K562 (cell line): ENCODE measurements around the gene OR52W1. TPM values are rescaled to one million over a fixed set of nuclear protein-coding genes. Genes with fewer than 3 reads are reported as not detected.

Experiments used
- ATF3 ChIP-seq, 2 experiments: fragments of 450-650 bp in 1 of 2; sonication (generic) in 1 of 2; formaldehyde crosslinking in 1 of 2; IDR thresholded peaks in 1 of 2; conservative IDR thresholded peaks in 1 of 2; 2 replicates each; pipeline versions ENCODE4 v1.6.1 to v1.8.1; 2016 to 2023; ENCODE audit warnings: mild to moderate bottlenecking in 2 of 2, moderate library complexity in 2 of 2, inconsistent platforms in 1 of 2, missing genetic modification reagents in 1 of 2
- COPS2 ChIP-seq: fragments of 450-650 bp; conservative IDR thresholded peaks from 2 replicates; pipeline ENCODE4 v1.6.1; 2016; ENCODE audit warnings: mild to moderate bottlenecking, moderate library complexity
- CREB3 ChIP-seq: fragments of 450-650 bp; conservative IDR thresholded peaks from 2 replicates; pipeline ENCODE4 v1.6.1; 2016; ENCODE audit warnings: missing genetic modification characterization, low read depth, mild to moderate bottlenecking, missing compliant biosample characterization, moderate library complexity
- DNMT1 ChIP-seq: fragments of 450-650 bp; IDR thresholded peaks from 2 replicates; pipeline ENCODE4 v1.6.1; 2016; ENCODE audit warnings: antibody characterized with exemption, mild to moderate bottlenecking
- EP300 ChIP-seq: IDR thresholded peaks from 2 replicates; pipeline ENCODE4 v1.6.1; 2012; ENCODE audit warnings: low read length, improper control_type of control experiment
- ERF ChIP-seq: fragments of 450-650 bp; formaldehyde crosslinking; IDR thresholded peaks from 2 replicates; pipeline ENCODE4 v1.4.0; 2020; ENCODE audit warnings: mild to moderate bottlenecking, mixed read lengths
- GTF2A2 ChIP-seq: IDR thresholded peaks from 2 replicates; pipeline ENCODE4 v1.6.1; 2016; ENCODE audit warnings: mild to moderate bottlenecking, missing genetic modification characterization, missing compliant biosample characterization
- MTF1 ChIP-seq: fragments of 250-450 bp; sonication (Bioruptor Pico); IDR thresholded peaks from 2 replicates; pipeline ENCODE4 v1.9.0; 2021; ENCODE audit warnings: moderate library complexity, mild to moderate bottlenecking, inconsistent platforms, borderline replicate concordance
- NCOA2 ChIP-seq, 2 experiments: fragments of 450-650 bp; IDR thresholded peaks; 2 replicates each; pipeline ENCODE4 v1.6.1; 2018; ENCODE audit warnings: mild to moderate bottlenecking in 2 of 2, moderate library complexity in 1 of 2; ENCODE audit not compliant: partially characterized antibody in 2 of 2
- NFE2 ChIP-seq: IDR thresholded peaks from 2 replicates; pipeline ENCODE4 v1.6.1; 2014; ENCODE audit warnings: antibody characterized with exemption, low read depth
- PHF21A ChIP-seq: fragments of 450-650 bp; IDR thresholded peaks from 2 replicates; pipeline ENCODE4 v1.6.1; 2017; ENCODE audit warnings: low read depth, borderline replicate concordance
- PHTF2 ChIP-seq: fragments of 250-450 bp; sonication (Bioruptor Pico); IDR thresholded peaks from 2 replicates; pipeline ENCODE4 v1.5.0; 2021; ENCODE audit warnings: mild to moderate bottlenecking
- SIRT6 ChIP-seq: IDR thresholded peaks from one replicate; pipeline ENCODE4 v1.6.1; 2012; ENCODE audit warnings: low read depth, mild to moderate bottlenecking, control low read depth, inconsistent platforms, low read length, moderate library complexity
- SRSF1 ChIP-seq: fragments of 200-400 bp; formaldehyde crosslinking; IDR thresholded peaks from 2 replicates; pipeline ENCODE4 v1.6.1; 2017; ENCODE audit warnings: mild to moderate bottlenecking, low read depth, low read length, moderate library complexity
- SRSF7 ChIP-seq: fragments of 200-400 bp; formaldehyde crosslinking; optimal IDR thresholded peaks from 2 replicates; pipeline ENCODE3; 2017; ENCODE audit warnings: mild to moderate bottlenecking, low read depth, low read length
- SUPT5H ChIP-seq: fragments of 450-650 bp; IDR thresholded peaks from 2 replicates; pipeline ENCODE4 v1.6.1; 2016
- TGIF2 ChIP-seq: sonication (generic); formaldehyde crosslinking; IDR thresholded peaks from 2 replicates; pipeline ENCODE4 v1.8.1; 2022; ENCODE audit warnings: mild to moderate bottlenecking, missing genetic modification reagents, moderate library complexity
- THAP12 ChIP-seq: fragments of 250-450 bp; sonication (Bioruptor Pico); IDR thresholded peaks from 2 replicates; pipeline ENCODE4 v1.9.0; 2021; ENCODE audit warnings: mild to moderate bottlenecking, inconsistent platforms
- ZEB2 ChIP-seq: fragments of 450-650 bp; IDR thresholded peaks from 2 replicates; pipeline ENCODE4 v1.6.1; 2016
- ZFP1 ChIP-seq: fragments of 450-650 bp; formaldehyde crosslinking; IDR thresholded peaks from 2 replicates; pipeline ENCODE4 v1.4.0; 2020; ENCODE audit warnings: mild to moderate bottlenecking, mixed read lengths
- ZNF124 ChIP-seq: sonication (generic); formaldehyde crosslinking; IDR thresholded peaks from 2 replicates; pipeline ENCODE4 v1.8.1; 2022; ENCODE audit warnings: missing genetic modification reagents
- ZNF143 ChIP-seq: sonication (generic); formaldehyde crosslinking; IDR thresholded peaks from 2 replicates; pipeline ENCODE4 v1.9.0; 2022; ENCODE audit warnings: mild to moderate bottlenecking, missing genetic modification reagents
- polyA plus RNA-seq, 8 experiments: library from polyadenylated mRNA; depleted of rRNA in 4 of 8; stranded (reverse) in 5 of 8; unstranded in 3 of 8; fragments of >200 nt; fragmentation: Nextera tagmentation in 2 of 8; fragmentation: Illumina TruSeq in 1 of 8; extraction: Ambion mirVana in 2 of 8; extraction: Trizol in 1 of 8; gene quantifications; 2 replicates each; pipeline versions ENCODE4 v1.2.1 to v1.2.3, GENCODE V29; 2011 to 2014; ENCODE audit warnings: inconsistent platforms in 1 of 8, missing spikeins in 1 of 8
- total RNA-seq, 7 experiments: library from RNA; depleted of rRNA in 6 of 7; stranded (reverse); fragments of >200 nt in 6 of 7; fragmentation: Illumina TruSeq in 2 of 7; extraction: Trizol in 2 of 7; gene quantifications; 2 replicates each; pipeline versions ENCODE4 v1.2.1 to v1.2.3, GENCODE V29; 2011 to 2021; ENCODE audit warnings: low replicate concordance in 1 of 7
- TF ChIP-seq, protein P1 (sequence below): IDR thresholded peaks from 2 replicates; pipeline ENCODE4 v1.6.1; 2016; ENCODE audit warnings: missing genetic modification characterization, missing compliant biosample characterization
- TF ChIP-seq, protein P2 (sequence below): sonication (generic); formaldehyde crosslinking; IDR thresholded peaks from 2 replicates; pipeline ENCODE4 v1.8.0; 2022; ENCODE audit warnings: mild to moderate bottlenecking, missing genetic modification reagents

The OR52W1 gene
- total and polyA plus RNA-seq, 9 of the 15 experiments (the other 6 are each of a cell fraction or from before 2014, with no cell fraction given): not detected

DNA sequence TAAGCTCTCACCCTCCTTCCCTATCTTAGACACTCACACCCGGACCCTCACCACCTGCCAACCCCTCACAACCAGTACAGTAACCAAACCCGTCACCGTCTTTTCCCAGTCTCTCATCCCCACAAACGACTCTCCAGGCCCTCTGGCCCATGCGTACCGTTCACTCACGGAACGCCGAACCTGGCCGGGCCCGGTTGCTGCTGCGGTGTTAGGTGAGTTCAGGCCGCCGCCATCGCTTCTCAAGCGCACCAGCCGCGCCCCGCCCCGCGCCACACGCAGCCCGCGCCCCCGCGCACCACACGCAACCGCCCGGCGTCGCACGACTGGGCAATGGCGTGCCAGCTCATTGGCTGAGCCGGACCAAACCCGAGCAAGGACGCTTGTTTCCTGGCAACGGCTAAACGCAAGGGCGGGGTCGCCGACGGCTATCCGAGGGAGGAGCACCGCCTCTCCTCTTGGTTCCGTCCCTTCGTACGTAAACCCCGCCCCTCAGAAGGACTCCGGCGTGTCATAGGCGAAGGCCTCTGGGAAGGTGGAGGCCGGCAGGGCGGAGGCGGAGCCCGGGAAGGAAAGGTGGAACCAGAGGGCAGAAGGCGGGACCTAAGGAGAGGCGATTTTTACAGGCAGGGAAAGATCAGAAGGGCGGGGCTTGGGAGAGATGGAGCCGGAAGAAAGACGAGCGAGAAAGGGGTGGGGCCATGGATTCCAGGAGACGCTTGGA, 35.5 kb downstream of the OR52W1 start, which contains the start of gene FHIP1B (continued):
- TF ChIP-seq ATF3 (IDR thresholded peaks at IDR 0.05): no peak
- TF ChIP-seq ATF3 (CRISPR knock-in tag; conservative IDR thresholded peaks at IDR 0.05): no peak
- no peak for TF ChIP-seq NCOA2 (IDR thresholded peaks at IDR 0.05; ENCODE audit: partially characterized antibody in 2 of 2)
- TF ChIP-seq, protein P1, sequence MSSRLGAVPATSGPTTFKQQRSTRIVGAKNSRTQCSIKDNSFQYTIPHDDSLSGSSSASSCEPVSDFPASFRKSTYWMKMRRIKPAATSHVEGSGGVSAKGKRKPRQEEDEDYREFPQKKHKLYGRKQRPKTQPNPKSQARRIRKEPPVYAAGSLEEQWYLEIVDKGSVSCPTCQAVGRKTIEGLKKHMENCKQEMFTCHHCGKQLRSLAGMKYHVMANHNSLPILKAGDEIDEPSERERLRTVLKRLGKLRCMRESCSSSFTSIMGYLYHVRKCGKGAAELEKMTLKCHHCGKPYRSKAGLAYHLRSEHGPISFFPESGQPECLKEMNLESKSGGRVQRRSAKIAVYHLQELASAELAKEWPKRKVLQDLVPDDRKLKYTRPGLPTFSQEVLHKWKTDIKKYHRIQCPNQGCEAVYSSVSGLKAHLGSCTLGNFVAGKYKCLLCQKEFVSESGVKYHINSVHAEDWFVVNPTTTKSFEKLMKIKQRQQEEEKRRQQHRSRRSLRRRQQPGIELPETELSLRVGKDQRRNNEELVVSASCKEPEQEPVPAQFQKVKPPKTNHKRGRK (tag): no peak
- 0 out of 2 replicates have a peak, but pooled peaks have one; percentile 3 for TF ChIP-seq PHF21A
- TF ChIP-seq ZNF143: no peak
- no peak for TF ChIP-seq MTF1
- 0 out of 2 replicates have a peak, but pooled peaks have one; percentile 15 for TF ChIP-seq NFE2
- no peak for TF ChIP-seq DNMT1
- TF ChIP-seq PHTF2: no peak
- TF ChIP-seq COPS2: no peak
- peak; percentile 73 for TF ChIP-seq ZEB2
- TF ChIP-seq GTF2A2 (tag): no peak
- TF ChIP-seq, protein P2, sequence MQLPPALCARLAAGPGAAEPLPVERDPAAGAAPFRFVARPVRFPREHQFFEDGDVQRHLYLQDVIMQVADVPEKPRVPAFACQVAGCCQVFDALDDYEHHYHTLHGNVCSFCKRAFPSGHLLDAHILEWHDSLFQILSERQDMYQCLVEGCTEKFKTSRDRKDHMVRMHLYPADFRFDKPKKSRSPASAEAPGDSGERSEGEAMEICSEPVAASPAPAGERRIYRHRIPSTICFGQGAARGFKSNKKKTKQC: peak; percentile 66; the same call in 1 of the 2 replicates
- TF ChIP-seq ZFP1: no peak
- TF ChIP-seq ERF: no peak
- TF ChIP-seq ZNF124 (CRISPR knock-in tag): no peak
- no peak for TF ChIP-seq TGIF2 (CRISPR knock-in tag)
- TF ChIP-seq CREB3 (tag): no peak
- no peak for TF ChIP-seq SRSF7
- TF ChIP-seq SUPT5H: peak; percentile 79
- TF ChIP-seq THAP12 (CRISPR knock-in tag): no peak
- TF ChIP-seq SRSF1: no peak
- no peak for TF ChIP-seq SIRT6
- TF ChIP-seq EP300: no peak
